Loucy (cell line): ENCODE data around the gene HDLBP.

Experiments used
- CTCF ChIP-seq: fragments of 200-600 bp; sonication (generic); conservative IDR thresholded peaks from 2 replicates; pipeline ENCODE4 v1.5.1; 2014; ENCODE audit warnings: mild to moderate bottlenecking, antibody characterized with exemption, low read length
- EZH2phosphoT487 ChIP-seq: fragments of 200-600 bp; IDR thresholded peaks from 2 replicates; pipeline ENCODE4 v1.6.1; 2018; ENCODE audit warnings: antibody characterized with exemption, mild to moderate bottlenecking, moderate library complexity, borderline replicate concordance

GRCh38 chr2:241182531-241183133 is 132.8 kb downstream of the HDLBP start:
- TF ChIP-seq CTCF: no peak
- TF ChIP-seq EZH2phosphoT487: no peak
